Suppressor macrophage (primary cell): ENCODE data around the gene RFX2.
"Not testable (repeated sequence)": the region's sequence is repeated elsewhere in the genome, so short reads cannot be mapped to it uniquely, and the experiment has no call there.

ENCODE experiments used
- DNase-seq, 4 experiments: peaks; one replicate each; pipeline ENCODE4 v3.0.0-alpha.2; 2020 to 2022

RFX2 gene

DNA sequence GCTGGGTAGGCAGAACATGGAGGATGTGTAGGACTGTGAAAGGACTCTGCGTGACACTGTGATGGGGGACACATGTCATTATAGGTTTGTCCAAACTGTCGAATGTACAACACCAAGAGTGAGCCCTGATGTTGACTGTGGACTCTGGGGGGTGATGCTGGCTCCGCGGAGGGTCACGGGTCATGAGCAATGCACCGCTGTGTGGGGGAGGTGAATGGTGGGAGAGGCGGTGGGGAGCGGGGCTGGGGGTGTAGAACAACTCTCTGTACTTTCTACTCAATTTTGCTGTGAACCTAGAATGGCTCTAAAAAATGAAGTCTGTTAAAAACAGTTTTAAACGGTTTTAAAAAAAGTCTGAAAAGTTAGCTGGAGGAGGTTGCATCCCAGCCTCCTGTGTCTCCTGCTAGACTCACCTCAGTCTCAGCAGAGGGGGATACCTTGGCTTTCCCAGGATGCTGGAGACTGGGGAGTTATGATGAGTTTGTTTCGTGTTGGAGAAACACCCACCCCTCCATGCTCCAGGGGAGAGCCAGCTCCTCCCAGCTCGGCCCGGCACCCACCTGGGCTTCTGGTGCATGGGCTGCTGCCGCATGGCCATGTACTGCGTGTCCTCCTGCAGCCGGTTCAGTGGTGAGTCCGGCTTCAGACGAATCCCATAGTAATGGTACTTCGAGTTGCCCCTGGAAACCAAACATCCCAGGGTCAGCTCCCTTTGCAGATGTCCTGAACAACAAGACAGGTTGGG lies 97.7 kb downstream of the RFX2 start:
- no peak for DNase-seq

DNA sequence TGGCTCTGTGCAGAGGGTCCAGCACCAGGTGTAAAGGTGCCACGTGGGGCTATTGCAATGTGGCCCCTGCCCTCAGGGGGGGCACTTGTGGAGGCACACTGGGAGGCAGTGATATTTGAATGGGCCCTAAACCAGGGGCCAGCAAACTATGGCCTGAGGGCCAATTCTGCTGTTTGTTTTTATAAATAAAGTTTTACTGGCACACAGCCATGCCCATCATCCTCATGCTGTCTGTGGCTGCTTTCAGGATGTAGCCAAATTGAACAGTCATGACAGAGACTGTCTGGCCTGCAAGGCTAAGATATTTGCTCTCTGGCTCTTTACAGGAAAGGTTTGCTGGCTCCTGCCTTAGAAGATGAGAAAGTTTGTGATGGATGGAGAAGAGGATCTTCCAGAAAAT lies 98.5 kb downstream of the RFX2 start:
- DNase-seq = no peak

DNA sequence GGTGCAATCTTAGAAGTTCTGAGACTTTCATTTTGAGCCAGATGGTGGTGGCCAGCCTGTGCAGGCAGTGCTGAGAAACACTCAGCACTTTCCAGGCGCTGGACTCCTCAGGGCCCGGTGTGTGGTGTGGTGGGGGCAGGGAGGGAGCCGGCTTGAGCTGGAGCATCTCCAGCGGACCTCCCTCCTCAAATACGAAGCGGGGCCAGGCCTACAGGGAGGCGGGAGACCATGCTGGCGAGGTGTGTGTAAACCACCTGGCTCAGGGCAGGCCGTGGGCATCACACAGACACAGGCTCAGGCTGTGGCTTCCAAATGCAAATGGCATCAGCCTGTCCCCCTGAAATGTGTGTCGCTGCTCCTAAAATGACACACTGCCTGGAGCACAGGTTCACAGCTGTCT lies 99.1 kb downstream of the RFX2 start:
- no peak for DNase-seq

DNA sequence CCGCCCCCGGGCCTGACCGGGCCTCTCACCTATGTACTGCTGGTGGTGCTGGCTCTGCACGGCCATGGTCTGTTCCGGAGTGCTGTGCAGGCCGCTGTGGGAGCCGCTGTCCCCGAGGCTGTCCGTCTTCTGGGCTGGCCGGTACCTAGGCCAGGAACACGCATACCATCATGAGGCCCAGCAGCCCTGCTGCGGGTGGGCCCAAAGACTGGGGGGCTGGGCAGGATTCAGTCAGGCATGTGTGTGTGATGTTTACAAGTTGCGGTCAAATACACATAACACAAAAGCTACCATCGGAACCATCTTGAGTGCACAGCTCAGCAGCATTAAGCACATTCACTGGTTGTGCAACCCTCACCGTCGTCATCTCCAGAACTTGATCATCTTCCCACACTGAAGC lies 100.2 kb downstream of the RFX2 start:
- DNase-seq = no peak

DNA sequence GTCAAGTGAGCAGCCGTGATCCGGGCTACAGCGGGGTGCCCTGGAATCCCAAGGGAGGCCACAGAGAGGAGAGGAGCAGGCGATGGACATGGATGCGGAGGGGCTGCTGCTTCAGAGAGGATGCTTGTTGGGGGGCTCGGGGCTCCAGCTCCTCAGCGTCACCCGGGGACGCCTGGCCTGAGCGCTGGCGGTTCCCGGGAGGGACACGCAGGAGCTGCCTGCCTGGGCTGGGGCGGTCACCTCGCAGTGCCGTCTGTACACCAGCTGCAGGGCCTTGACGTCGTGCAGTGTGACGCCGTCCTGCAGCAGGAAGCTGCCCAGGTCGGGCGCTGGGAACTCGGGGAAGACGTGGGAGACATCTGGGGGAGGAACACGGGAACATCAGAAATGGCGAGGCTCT lies 102.4 kb downstream of the RFX2 start:
- DNase-seq = no peak

DNA sequence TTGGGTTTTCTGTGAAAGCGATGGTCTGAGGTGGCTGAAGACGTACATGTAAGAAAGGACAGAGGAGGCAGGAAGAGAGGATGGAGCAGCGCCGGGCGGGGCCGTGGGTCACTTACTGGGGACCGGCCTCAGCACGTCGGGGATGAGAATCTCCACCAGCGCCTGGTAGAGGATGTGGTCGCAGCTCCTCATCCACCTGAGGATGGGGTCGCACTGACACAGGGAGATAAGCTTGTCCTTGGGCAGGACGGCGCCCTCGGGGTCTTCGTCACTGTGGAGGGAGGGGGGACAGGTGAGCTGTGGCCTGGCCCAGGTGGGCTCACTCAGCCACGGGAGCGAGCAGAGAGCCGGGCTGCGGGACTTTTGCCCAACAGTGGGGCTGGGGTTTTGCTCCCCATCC lies 103.4 kb downstream of the RFX2 start:
- no peak for DNase-seq

DNA sequence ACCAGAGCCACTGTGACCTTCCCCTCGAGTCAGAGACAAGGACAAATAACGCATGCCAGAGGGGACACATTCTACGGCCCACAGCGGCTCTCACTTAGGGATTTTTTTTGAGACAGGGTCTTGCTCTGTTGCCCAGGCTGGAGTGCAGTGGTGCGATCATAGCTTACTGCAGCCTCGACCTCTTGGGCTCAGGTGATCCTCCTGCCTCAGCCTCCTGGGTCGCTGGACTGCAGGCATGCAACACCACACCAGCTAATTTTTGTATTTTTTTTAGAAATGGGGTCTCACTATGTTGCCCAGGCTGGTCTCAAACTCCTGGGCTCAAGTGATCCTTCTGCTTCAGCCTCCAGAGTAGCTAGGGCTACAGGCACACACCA lies 104.2 kb downstream of the RFX2 start:
- DNase-seq = not testable (repeated sequence)

DNA sequence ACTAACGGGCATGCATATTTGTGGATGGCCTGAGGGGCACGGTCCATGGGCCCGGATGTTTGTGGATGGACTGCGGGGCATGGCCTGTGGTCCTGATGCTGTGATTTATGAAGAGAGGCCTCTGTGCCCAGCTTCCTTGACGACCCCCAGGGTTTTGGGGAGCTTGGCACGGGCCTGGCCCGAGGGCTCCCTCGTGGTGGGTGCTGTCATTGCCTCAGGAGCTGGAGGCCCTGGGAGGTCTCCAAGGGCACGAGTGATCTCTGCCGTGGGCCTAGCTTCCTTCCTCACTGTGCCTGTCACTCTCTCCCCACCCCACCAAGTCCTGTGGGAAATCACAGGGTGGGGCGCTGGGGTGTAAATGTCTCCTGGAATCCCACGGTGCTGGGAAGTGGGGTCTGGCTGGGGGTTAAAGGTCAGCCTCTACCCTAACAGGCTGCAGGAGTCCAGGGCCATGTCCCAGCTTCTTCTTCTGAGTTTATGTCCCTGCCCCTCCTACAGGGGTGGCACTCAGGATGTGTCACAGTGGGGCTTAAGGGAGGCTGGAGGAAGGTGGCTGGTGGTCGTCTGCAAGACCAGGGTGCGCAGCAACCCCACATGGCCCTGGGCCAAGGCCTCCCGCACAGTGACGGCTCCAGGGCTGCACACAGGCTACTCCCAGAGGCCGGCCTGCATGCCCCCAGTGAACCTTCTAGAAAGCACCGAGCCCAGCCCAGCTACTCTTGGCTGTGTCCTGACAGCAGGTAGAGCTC lies 104.8 kb downstream of the RFX2 start:
- DNase-seq = no peak

DNA sequence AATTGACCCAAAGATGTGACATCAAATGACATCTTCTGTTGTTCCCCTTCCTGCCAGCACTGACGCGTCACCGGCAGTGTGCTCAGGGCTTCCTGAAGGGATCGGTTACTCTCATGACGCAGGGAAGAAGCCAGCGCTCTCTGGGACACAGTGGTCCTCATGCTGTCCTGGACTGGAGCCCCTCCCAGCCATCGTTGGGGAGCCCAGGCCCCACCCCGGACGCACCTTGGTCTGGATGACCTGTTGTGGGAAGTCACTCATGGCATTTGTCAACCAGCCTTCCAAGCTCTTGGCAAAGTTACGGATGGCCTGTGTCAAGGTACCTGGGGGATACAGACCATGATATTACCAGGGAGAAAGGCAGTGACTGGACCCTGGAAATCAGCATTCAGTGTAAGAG lies 106.3 kb downstream of the RFX2 start:
- no peak for DNase-seq

DNA sequence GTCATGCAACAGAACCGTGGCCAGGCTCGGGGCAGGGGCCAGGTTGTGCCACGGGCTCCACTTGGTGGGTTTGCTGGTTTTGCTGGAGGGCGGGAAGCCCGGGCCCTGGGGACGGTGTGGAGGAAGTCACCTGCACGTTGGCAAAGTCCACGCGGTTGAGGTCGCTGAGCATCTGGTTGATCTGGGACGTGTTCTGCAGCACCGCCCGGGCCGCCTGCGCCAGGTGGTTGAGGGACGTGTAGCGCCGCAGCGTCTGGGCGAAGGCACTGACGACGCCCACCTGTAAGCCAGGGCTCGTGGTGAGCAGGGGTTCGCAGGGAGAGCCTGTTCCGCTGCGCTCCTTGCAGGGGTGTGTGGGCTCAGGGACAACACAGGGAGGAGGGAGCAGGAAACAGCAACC lies 107.7 kb downstream of the RFX2 start:
- DNase-seq = no peak

DNA sequence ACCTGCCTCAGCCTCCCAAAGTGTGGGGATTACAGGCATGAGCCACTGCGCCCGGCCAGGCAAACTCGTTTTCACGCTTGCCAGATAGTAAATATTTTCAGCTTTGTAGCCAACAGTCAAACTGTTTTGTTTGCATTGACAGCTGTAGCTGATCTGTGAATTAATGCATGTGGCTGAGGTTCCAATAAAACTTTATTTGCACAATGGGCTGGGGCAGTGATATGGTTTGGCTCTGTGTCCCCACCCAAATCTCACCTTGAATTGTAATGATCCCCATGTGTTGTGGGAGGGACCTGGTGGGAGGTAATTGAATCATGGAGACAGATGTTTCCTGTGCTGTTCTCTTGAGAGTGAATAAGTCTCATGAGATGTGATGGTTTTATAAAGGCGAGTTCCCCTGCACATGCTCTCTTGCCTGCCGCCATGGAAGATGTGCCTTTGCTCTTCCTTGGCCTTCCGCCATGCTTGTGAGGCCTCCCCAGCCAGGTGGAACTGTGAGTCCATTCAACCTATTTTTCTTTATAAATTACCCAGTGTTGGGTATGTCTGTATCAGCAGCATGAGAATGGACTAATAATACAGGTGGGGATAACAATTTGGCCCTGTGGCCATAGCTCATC lies 110.0 kb downstream of the RFX2 start:
- no peak for DNase-seq

DNA sequence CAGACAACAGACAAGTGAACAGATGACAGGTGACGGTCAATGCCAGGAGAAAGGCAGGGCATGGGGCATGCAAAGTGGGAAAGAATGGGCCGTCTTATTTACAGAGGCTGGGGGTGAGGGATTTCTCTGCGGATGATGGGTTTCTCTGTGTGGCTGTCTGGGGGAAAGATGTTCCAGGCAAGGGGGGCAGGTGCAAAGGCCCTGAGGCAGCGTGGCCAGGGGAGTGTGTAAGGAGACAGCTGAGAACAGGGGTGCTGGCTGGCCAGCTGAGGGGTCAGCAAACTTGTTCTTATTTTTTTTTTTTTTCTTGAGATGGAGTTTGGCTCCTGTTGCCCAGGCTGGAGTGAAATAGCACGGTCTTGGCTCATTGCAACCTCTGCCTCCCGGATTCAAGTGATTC lies 110.6 kb downstream of the RFX2 start:
- no peak for DNase-seq

DNA sequence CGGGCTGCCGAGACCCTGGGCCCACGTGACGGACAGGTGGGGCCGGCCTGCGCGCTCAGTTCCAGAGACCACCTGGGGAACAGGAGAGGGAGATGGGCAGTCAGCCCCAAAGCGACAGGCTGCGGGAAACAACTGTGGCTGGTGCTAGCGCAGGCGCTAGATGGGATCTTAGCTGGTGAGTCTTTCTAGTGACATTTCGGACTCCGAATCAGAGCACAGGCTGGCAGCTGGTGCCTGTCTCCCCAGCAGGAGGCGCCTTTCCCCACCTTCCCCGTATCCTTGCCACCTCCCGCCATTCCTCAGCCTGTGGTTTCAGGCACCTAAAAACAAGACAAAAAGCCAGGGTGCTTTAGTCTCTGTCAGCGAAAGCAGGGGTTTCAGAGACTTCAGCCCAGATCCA lies 112.9 kb downstream of the RFX2 start:
- DNase-seq = no peak

DNA sequence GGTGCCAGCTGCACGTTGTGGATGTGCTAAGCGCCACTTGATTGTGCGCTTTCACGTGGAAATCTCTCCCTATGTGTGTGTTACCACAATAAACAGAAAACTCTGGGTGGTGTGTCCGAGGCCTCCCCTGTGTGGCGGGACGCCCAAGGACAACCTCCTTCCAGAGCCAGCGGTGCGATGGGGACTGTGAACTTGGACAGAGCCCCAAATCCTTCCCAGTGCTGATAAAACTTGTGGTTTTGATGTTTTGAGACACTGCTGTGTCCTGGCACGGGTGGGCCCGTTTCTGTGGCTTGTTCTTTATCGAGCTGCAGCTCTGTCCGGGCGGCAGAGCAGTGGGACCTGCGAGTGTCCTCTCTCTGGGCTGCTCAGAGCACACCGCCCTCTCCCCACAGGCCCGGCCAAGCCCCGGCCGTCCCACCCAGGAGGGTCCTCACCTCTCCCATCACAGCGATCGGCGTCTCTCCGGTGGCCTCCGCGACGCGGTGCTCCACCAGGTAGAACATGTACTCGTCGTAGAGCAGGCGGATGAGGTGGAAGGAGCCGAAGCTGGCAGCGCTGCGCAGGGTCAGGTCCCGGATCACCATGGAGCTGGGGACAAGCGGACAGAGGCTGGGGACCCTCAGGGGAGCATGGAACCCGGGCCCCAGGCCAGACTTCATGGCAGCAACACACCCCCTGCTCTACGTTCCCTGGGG lies 113.5 kb downstream of the RFX2 start:
- no peak for DNase-seq

DNA sequence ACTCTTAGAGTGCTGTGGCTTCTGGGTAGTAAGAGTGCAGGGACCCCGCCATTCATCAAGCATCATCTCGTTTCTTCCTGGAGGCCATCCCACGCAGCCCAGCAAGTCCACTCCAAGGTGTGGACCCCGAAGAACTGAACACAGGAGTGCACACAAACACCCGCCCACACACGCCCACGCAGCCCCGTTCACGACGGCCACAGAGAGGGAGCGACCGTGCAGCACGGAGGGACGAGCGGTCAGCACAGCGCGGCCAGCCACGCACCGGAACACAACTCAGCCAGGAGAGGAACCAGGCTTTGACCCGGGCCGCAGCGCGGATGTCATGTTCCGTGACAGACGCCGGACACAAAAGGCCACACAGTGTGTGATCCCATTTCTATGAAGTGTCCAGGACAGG lies 114.2 kb downstream of the RFX2 start:
- DNase-seq = no peak

DNA sequence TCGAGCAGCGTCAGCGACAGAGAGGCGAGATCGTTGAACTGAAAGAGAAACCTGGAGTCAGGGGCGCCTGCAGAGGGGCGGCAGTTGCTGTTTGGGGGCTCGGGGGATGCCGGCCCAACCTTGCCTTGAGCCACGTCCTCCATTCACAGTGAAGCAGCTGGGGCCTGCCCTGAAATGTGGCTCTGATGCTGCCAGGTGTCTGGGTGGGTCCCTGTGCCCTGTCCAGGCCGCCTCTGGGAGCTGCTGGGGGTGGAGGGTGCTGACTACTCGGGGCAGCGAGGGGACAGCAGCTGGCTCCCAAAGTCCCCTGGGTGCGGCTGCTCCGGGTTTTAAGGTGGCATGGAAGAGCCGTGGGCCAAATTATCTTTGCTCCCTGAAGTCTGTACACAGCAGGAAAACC lies 114.7 kb downstream of the RFX2 start:
- no peak for DNase-seq

DNA sequence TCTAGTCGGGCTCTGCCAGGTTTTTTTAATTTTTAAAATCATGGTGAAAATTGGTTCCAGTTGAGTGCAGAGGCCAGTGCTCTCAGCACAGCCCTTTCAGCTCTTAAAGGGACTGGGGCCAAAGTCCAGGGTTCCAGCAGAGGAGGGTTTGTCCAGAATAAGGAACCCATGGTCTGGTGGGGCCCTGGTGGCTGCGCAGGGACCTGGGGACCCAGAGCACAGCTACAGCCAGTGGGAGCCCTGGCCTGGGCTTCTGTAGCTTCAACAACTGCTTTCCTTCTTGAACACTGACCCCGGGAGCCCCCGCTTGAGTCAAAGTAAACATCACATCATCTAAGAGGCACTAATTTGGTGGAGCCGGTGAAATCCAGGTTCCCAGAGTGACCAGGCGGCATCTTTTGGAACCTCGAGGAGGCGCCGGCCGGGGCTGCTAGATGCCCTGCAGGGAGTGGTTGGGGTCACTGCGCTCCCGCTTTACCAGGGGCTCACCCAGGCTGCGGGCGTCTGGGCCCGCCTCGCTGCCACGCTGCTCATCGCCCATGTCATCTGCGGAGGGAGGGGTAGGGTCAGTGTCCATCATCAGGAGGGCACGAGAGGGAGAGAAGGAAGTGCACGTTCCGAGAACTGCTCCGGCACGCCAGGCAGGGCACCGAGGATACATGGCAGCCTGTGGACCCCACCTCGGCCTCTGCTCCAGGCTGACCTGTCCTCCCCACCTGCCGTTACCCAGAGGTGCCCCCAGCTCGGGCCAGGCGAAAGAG lies 115.7 kb downstream of the RFX2 start:
- no peak for DNase-seq

DNA sequence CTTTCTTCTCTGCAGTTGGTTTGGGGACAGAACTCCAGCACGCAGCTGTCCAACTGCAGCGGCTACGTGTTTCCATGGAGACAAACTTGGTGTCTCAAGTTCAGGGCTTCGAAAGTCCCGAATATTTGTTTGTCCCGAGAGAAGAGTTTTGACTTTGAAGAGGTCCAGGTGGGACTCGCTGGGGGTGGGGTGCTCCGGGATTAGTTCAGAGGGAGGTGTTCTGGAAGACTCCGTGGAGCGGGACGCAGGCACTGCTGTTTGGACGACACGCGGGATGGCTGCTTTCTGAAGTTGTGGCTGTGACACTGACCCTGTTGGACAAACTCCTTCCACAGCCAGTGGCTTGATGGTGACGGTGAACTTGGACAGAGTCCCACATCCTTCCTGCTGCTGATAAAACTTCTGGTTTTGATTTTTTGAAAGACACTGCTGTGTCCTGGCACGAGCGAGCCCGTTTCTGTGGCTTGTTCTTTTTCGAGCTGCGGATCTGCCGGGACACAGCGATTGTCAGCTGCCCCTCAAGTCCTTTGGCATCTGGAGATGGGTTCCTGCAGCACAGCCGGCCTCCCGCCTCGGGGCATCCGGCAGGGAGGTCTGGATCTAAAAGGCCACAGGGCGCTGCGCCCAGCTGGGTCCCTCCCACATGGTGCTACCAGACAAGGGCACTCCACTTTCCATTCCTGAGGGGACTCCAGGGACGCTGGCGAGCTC lies 116.5 kb downstream of the RFX2 start:
- no peak for DNase-seq

DNA sequence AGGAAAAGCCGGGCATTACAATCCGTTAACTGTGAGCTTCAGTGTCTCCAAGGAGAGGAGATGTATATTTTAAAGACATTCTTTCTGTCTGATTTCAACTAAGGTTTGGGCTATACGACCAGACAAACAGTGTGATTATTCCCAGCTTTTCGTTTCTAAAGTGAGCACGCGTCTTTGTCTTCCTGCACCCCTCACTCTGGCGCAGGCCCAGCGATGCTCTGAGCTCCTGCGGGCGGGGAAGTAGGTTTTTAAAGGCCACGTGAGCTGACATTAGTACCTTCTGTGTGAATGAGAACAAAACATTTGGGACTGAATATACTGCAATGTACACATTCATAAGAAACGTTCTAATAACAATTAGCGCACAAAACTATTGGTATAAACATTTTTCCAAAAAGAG lies 117.1 kb downstream of the RFX2 start:
- no peak for DNase-seq

DNA sequence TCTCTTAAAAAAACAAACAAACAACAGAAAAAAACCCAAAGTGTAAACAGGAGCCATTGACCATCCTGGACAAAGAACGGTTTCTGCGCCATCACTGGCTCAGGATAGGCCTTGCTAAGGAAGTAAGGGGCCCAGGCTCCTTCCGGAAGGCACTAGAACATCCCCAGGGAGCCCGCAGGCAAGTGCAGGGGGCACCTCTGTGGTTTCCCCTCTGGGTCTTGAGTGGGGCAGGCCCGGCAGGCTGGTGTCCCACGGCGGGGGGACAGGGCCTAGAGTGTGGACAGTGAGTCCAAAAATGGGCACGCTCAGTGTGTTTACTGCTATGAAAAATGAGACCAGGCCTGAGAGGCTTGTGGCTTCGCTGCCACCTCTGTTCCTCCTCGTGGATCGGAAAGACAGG lies 117.5 kb downstream of the RFX2 start:
- DNase-seq = no peak

DNA sequence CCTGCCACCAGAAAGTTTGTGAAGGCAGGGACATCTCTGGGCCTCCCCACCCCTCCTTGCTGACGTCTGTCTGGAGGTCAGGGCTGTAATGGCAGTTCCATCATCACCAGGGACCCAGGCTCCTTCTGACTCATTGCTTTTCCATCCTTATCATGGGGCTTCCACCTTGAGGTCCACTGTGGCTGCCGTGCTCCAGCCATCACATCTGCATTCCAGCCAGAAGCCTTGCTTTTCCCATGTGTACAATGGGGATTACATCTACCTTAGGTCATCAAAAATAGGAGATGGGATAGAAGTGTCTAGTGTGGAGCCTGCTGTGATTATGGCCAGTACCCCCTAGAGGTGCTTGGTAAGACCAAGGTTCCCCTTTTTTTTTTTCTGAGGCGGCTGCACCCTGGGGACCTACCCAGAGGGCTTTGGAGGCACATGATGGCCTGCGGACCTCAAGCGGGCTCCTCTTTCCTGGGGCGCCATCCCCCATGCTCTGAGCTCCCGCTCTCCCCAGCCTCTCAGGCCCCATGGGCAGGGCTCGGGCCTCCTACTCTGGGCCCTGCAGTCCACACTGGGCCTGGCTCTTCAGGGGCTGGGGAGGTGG lies 119.0 kb downstream of the RFX2 start:
- no peak for DNase-seq
